Choroid plexus epithelial cell (primary cell): Measurements from ENCODE around the gene SMIM35.

ENCODE experiments used
- DNase-seq: peaks from one replicate; pipeline ENCODE4 v3.0.0-alpha.2; 2010; ENCODE audit warnings: low read depth
- H3K4me3 ChIP-seq: 2 replicates; pipeline ENCODE4 v1.5.1; 2011; ENCODE audit warnings: low read depth, mild to moderate bottlenecking, control low read depth, low read length, moderate library complexity
- CTCF ChIP-seq: conservative IDR thresholded peaks from 2 replicates; pipeline ENCODE4 v1.5.1; 2011; ENCODE audit warnings: low read depth, mild to moderate bottlenecking, control low read depth, inconsistent platforms, low read length, moderate library complexity

Gene SMIM35

GRCh38 chr11:118058311-118059245 lies 28.2 kb downstream of the SMIM35 start:
- no peak for DNase-seq
- no peak for TF ChIP-seq CTCF
- H3K4me3 ChIP-seq = no peak overlapping the region

DNA sequence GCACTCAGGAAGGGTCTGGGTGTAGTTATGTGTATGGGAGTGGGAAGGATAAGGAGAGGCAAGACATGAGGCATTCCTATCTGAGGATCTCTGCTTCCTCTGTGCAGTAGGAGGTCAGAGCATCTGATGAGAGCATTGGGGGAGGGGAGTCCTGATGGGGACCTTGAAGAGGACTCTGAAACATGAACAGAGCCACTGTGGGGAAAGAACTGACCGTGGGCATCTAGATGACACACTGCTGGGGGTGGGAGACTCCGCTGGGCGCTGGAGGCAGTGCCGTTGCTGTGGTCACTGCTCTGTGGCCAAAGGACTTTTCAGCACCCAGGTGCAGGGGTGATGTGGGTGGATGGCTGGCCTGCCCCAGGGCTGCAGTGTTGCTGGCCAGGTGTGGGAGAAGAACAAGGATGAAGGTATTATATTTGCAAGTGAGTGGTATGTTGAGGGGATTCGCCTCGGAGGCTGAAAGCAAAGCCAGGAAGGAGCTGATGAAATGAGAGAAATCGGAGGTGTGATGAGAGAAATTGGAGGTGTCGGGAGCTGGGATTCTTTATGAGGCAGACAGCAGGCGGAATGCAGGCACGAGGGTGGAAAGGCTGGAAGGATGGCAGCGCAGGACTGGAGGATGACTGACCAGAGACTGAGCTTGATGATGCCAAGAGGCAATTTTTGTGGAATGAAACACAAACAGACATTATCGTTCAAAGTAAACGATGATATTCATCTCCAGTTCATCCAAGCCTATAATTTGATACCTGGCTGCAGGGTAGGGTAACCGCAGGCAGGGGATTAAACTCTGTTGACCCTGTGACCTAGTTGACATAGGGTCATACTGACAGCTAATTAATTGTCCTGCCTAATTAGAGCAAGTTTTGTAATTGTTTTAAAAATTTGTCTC lies 29.3 kb downstream of the SMIM35 start:
- DNase-seq = no peak
- no peak overlapping the region for H3K4me3 ChIP-seq
- TF ChIP-seq CTCF = no peak

DNA sequence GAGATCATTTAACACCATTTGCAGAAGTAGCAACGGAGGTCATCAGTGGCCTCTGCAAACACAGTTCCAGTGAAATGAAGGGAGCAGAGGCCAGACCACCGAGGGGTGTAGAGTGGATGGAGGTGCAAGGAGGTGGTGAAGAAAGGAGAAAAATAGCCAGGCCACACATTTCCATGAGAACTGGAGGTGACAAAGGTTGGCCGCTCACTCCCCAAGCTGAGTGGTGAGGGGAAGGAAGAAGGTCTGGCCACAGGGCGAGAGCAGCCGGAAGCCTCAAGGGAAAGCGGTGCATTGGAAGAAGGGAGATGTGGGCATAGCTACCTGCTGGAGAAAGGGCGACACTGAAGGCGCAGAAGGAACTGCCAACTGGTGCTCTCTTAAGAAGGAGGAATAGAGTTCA lies 30.0 kb downstream of the SMIM35 start:
- H3K4me3 ChIP-seq = no peak overlapping the region
- no peak for TF ChIP-seq CTCF
- no peak for DNase-seq

GRCh38 chr11:118055966-118056365 lies 30.8 kb downstream of the SMIM35 start:
- DNase-seq = no peak
- H3K4me3 ChIP-seq = no peak overlapping the region
- no peak for TF ChIP-seq CTCF

GRCh38 chr11:118054712-118055640 lies 31.8 kb downstream of the SMIM35 start:
- no peak for DNase-seq
- TF ChIP-seq CTCF = no peak
- H3K4me3 ChIP-seq = no peak overlapping the region

DNA sequence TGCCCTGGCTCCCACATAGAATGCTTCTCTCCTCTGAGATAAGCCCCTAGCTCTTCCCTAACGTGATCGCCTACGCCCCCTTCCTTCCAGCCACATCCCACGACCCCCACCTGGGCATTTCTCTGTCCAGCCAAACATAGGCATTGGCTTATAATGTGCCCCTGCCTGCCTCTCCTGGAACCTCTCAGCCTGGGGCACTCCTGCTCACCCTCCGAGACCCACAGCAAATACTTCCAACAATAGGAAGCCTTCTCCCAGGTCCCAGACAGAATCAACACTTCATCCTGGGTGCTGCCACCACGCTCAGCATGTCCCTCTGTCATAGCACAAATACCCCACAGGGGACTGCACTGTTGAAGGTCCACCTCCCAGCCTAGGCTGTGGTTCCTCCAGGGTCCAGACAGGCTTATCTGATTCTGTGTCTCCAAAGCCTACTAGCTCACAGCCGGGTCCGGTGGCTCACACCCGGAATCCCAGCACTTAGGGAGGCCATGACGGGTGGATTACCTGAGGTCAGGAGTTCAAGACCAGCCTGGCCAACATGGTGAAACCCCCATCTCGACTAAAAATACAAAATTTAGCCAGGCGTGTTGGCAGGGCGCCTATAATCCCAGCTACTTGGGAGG lies 34.1 kb downstream of the SMIM35 start:
- no peak overlapping the region for H3K4me3 ChIP-seq
- DNase-seq = no peak
- no peak for TF ChIP-seq CTCF
